NCI-H187 treated with DMSO at 0.1 percent for 48 hours (cell line): Measurements from ENCODE around the gene MEAF6.
"Not testable (repeated sequence)": the region's sequence is repeated elsewhere in the genome, so short reads cannot be mapped to it uniquely, and the experiment has no call there.

Source experiments
- DNase-seq: peaks from one replicate; lab custom pipeline; 2025; lab: John Stamatoyannopoulos, UW

Gene MEAF6

GRCh38 chr1:37514350-37515184, at the start of gene MEAF6:
TSS of gene MEAF6 (minus strand) at chr1:37514766. CDS start at chr1:37514746, 20 bp downstream.
- no peak for DNase-seq

- DNase-seq: no peak
Measured at GRCh38 chr1:37562984-37563383, 48.4 kb upstream of the MEAF6 start.

- DNase-seq: no peak
Measured at GRCh38 chr1:37561133-37562132, 46.9 kb upstream of the MEAF6 start.

- no peak for DNase-seq
Measured at GRCh38 chr1:37560401-37561132, 46.0 kb upstream of the MEAF6 start.

- not testable (repeated sequence) for DNase-seq
Measured at GRCh38 chr1:37559957-37560379, 45.4 kb upstream of the MEAF6 start.

GRCh38 chr1:37559080-37559479, 44.5 kb upstream of the MEAF6 start:
- DNase-seq: no peak

GRCh38 chr1:37558411-37558810, 43.8 kb upstream of the MEAF6 start:
- no peak for DNase-seq

GRCh38 chr1:37557402-37557801, 42.8 kb upstream of the MEAF6 start:
- DNase-seq: no peak

- peak; percentile 13 for DNase-seq
Measured at GRCh38 chr1:37556712-37557196, 42.2 kb upstream of the MEAF6 start, which contains the start of gene DNALI1. TSS of gene DNALI1 (plus strand) at chr1:37556940. CDS start at chr1:37556995, 55 bp downstream.

GRCh38 chr1:37553927-37554808, 39.6 kb upstream of the MEAF6 start, which contains the start of gene SNIP1:
TSS of gene SNIP1 (minus strand) at chr1:37554293. CDS start at chr1:37554229, 64 bp downstream.
- peak; percentile 66 for DNase-seq

GRCh38 chr1:37553598-37553926, 39.0 kb upstream of the MEAF6 start:
- no peak for DNase-seq

- no peak for DNase-seq
Measured at GRCh38 chr1:37549341-37549740, 34.8 kb upstream of the MEAF6 start.

GRCh38 chr1:37545019-37545418, 30.5 kb upstream of the MEAF6 start:
- no peak for DNase-seq

- no peak for DNase-seq
Measured at GRCh38 chr1:37544530-37544929, 30.0 kb upstream of the MEAF6 start.

- DNase-seq: no peak
Measured at GRCh38 chr1:37540036-37540785, 25.6 kb upstream of the MEAF6 start.

GRCh38 chr1:37539154-37539553, 24.6 kb upstream of the MEAF6 start:
- not testable (repeated sequence) for DNase-seq

- DNase-seq: no peak
Measured at GRCh38 chr1:37537378-37537777, 22.8 kb upstream of the MEAF6 start.

GRCh38 chr1:37533317-37534093, 18.9 kb upstream of the MEAF6 start:
- DNase-seq: no peak
